ENCODE results near the gene PAGE2B.

DNA sequence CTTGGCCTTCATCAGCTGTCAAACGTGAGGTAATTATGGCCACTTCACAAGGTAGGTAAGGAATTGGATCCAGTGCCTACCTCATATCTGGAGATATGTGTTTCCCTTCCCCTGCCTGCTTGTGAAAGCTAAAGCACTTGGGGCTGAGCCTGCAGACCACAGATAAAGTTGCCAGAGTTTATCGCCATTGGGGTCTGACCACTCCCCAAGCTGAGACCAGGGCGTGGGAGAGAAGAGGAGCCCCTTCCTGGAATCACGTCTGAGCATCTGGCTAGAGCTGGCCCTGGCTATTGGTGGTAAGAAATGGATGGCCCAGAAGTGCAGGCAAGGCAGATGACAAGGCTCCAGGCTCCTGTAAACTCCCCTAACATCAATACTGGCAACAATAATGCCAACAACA, 46.8 kb upstream of the PAGE2B start:
- TF ChIP-seq, protein P1, sequence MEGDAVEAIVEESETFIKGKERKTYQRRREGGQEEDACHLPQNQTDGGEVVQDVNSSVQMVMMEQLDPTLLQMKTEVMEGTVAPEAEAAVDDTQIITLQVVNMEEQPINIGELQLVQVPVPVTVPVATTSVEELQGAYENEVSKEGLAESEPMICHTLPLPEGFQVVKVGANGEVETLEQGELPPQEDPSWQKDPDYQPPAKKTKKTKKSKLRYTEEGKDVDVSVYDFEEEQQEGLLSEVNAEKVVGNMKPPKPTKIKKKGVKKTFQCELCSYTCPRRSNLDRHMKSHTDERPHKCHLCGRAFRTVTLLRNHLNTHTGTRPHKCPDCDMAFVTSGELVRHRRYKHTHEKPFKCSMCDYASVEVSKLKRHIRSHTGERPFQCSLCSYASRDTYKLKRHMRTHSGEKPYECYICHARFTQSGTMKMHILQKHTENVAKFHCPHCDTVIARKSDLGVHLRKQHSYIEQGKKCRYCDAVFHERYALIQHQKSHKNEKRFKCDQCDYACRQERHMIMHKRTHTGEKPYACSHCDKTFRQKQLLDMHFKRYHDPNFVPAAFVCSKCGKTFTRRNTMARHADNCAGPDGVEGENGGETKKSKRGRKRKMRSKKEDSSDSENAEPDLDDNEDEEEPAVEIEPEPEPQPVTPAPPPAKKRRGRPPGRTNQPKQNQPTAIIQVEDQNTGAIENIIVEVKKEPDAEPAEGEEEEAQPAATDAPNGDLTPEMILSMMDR (IDR thresholded peaks at IDR 0.05 in 8 of 11, conservative IDR thresholded peaks at IDR 0.05 in 3 of 11), result no peak
- no peak for TF ChIP-seq POLR2A (IDR thresholded peaks at IDR 0.05)
- TF ChIP-seq POLR2AphosphoS5 (IDR thresholded peaks at IDR 0.05), result no peak
